GM19238 (cell line): ENCODE results near the gene XCL2.
"Not testable (repeated sequence)": the region's sequence is repeated elsewhere in the genome, so short reads cannot be mapped to it uniquely, and the experiment has no call there.

ENCODE experiments used
- DNase-seq: peaks from one replicate; pipeline ENCODE4 v3.0.0; 2011; ENCODE audit warnings: low spot score; ENCODE audit not compliant: insufficient read length

XCL2 gene

DNA sequence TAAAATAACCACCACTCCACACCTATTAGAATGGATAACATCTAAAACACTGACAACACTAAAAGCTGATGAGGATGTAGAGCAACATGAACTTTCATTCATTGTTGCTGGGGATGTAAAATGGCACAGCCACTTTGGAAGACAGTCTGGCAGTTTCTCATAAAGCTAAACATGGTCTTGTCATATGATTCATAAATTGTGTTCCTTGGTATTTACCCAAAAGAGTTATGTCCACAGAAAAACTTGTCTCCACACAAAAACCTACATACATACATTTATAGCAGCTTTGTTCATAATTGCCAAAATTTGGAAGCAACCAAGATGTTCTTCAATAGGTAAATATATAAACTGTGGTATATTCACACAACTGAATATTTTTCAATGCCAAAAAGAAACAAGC is 16.6 kb upstream of the XCL2 start:
- no peak for DNase-seq

DNA sequence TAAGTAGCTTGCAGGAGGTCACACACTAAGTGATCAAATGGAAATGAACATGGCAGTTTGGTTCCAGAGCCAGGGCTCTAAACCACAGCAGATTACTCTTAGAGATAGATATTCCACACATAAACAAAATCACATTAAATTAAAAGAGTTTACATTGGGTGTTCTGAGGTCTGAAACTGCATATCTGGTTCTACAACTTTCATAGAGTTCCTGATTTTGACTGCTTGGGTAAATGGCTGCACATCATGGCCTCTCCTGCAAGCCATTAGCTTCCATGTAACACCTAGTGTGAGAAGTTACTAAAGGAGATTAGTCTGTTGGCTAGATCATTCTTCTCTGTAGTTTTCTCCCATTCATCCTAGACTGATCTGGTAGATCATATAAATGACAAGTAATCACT is 12.8 kb upstream of the XCL2 start:
- no peak for DNase-seq

DNA sequence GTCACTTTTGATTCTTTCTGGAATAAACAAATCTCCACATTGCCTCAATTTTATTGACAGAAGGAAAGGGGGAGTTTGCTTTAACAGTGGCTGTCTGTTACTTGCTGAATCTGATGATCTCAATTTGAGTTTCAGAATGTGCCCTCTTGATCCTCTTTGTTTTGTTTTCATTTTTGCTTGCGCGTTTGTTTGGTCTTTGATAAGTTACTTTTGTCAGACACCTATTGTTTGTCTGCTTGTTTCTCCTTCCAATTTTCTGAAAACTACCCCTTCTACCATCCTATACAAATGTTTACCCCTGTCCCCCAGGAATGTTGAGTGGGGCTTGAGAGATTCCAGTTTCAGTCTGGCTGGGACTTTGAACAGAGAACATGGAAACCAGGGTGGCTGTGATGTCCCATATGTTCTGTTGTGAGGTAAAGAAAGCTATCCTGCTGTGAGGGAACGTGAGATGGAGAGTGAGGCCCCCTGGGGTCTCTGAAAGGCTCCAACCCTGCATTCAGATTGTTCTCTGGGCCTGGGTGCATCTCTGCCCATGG is 11.8 kb upstream of the XCL2 start:
- DNase-seq = no peak

DNA sequence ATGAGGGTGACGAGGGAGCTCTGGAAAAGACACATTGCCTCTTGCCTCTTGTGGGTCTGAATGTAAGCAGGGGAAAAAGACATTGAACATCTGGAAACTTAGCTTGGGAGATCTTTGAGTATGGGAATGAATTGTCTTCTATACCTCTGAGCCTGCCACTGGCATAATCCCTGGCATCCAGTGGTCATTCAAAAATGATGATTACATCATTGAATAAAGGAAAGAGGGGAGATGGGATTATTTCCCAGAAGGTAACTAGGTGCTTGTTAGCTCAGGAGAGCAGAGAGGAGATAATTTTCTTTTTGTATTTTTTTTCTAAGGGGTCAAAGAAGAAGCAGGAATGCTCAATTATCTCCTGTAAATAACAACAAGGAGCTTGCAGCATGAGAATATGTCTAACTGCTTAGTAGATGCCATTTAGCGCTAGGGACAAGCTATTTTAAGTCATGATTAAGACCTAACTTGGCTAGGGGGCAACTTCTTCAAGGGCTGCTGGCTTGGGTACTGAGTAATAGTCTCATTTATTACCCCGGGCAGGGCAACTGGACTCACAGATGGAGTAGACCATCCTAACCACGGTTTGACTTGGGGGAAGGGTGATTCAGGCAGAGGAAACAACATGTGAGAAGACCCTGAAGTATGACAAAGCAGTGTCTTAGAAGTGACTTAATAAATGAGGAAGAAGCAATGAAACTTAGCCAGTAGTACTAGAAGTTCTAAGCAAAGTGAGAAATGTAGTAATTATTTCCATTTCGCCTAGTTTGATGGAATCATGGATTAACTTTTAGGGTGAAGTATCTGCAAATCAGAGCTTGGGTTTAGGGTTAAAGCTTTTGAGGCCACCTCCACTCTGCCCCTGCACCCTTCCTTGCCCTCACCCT is 11.0 kb upstream of the XCL2 start:
- DNase-seq = no peak

DNA sequence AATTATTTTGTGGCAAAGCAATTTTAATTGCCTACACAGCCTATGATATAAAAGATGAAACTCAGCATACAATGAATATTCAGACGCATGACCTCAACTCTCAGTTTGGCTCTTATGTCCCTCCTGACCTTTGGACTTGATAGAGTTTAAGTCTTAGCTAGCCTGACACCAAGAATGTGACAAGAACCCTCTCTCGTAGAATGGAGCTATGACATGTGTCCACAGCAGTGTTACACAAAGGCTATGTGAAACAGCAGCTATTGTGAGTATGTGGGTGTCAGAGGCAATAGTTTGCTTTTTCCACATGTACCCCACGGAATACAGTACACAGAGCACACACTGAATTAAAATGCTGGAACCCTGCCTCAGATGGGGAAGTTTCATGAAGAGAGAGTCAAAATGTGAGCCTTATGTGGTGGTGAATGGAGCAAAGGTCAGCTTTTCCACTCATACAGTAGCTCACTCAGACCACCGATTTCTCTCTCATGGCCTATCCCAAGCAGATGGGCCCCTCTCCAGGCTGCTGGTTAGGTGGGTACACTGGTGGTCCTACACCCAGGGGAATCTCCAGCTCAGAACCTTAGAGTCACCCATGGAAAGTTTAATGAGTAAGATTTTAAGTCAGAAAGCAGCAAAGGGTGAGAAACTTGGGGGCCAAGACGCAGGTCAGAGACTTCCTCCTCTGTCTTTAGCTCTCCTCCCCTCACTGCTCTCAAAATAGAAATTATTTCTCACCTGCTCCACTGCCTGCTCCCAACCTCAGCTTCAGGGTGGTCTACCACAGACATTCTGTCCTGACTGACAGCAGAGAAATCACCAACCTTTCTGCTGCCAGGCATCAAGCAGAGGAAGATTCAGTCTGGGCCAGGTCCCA is 10.1 kb upstream of the XCL2 start:
- DNase-seq = no peak

DNA sequence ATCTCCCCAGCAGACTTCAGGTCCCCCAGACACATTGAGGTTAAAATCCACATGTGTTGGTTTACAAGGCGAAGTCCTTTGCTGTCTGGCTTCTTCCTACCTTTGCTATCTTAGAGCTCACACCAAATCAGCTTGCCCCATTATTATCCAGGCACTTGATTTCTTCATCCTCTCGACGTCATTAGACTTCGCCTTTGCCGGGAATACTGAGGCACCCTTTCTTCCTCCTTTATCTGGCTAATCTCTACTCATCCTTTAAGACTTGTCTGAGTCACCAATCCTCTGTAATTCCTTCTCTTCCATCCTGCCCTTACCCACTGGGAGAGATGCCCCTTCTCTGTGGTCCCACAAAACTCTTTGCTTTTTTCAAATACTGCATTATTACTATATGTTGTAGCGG is 9.2 kb upstream of the XCL2 start:
- DNase-seq = no peak

DNA sequence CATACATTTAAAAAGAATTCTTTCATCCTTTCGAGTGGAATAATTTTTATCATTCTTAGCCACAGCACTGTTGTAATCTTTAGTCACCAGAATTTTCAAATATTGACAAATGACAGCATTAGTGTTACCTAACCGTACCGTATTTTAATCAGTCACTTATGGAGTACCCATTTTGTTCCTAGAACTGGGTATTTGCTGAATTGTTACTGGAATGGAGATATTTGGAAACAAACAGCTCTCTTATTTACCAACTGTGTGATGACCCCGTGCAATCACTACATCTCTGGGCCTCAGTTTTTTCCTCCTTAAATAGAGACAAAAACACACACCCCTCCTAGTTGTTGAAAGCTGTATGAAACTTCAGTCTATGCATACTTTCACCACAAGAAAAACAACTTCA is 7.9 kb upstream of the XCL2 start:
- DNase-seq = no peak

DNA sequence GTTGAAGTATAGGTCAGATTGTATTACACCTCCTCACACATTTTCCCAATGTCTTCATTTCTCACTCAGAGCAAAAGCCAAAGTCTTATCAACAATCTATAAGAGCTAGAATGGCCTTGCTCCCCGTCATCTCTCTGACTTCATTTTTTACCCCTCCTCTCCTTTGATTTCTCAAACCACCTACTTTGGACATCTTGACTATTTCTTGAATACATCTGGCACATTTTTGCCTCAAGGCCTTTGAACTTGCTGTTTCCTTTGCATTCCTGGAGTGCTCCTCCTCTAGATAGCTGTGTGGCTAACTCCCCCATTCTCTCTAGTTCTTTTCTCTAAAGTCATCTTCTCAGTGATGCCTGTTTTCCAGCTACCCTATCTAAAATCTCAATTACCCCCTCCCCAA is 7.2 kb upstream of the XCL2 start:
- no peak for DNase-seq

DNA sequence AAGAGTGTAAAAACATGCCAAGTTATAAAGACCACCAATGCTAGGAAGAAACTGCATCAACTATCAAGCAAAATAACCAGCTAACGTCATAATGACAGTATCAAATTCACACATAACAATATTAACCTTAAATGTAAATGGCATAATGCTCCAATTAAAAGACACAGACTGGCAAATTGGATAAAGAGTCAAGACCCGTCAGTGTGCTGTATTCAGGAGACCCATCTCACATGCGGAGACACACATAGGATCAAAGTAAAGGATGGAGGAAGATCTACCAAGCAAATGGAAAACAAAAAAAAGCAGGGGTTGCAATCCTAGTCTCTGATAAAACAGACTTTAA is 2.7 kb upstream of the XCL2 start:
- not testable (repeated sequence) for DNase-seq

DNA sequence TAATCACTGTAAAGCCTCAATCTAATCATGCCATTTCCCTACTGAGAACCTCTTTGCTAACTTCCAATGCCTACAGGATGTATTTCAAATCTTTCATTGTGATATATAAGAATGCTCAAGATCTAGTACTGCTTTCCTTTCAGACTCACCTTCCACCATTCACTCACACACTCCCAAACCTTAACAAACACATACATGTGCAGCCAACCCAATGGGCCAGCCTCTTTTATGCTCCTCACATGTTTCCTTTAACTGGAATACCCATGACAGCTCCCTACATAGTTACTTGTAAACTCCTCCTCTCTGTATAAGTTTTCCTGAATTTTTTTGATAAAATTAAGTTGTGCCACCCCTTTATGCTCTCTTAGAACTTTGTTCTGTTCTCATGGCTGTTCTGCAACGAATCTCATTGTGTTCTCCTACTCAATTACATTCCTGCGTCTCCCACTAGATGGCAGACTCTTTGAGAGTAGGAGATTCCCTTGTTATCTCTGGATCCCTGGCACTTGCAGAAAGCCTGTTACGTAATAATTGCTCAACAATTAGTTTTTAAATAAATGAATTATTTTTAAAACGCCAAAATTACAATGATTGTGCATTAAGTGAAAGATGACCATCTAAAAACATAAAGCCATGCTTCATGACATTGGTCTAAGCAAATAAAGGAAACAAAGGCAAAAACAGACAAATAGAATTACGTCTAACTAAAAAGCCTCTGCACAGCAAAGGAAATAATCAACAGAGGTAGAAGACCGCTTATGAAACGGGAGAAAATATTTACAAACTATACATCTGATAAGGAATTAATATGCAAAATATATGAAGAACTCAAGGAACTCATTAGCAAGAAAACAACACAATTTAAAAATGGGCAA is 2.1 kb upstream of the XCL2 start:
- DNase-seq = not testable (repeated sequence)

DNA sequence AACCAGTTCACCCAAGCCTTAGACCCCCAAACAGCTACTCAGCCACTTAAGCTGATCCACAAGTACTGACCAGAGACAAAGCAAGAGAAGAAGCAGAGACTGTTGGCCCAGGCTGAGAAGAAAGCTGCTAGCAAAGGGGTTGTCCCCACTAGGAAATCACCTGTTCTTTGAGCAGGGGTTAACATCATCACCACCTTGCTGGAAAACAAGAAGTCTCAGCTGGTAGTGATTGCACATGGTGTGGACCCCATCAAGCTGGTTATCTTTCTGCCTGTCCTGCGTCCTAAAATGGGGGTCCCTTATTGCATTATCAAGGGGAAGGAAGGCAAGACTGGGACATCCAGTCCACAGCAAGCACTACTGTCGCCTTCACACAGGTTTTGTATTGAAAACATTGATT is 819 bp downstream of the XCL2 start:
- not testable (repeated sequence) for DNase-seq

DNA sequence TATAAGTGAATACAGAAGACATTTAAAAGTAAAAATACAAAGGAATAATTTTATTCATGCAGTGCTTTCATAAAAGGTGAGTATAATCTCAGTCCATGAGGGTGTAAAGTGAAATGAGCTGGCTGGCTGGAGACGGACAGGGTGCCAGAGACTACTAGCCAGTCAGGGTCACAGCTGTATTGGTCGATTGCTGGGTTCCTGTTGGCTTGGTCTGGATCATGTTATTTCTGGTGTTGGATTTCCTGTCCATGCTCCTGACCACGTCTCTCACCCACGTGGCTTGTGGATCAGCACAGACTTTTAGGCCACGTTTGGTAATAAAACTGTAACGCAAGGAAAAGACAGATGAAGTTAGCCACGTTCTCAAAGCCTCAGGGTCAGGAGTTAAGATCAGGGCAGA is 3.0 kb downstream of the XCL2 start:
- not testable (repeated sequence) for DNase-seq

DNA sequence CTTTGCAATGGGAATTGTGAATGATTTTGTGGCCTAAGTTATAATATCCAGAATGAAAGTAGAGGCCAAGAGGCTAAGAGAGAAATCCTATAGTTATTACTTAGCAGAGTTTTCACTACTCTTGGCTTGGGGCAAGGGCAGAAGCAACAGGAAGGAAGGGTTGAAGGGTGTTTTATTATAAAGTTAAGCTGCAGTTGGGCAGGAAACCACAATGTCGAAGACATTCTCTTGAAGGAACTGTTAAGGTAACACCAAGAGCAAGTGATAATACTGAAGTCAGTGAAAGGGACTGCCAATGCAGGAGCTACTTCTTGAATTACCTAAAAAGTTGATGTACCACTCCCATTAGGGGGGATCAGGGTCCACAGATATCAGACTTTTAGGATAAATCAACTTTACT is 8.3 kb downstream of the XCL2 start:
- DNase-seq = peak; percentile 22

DNA sequence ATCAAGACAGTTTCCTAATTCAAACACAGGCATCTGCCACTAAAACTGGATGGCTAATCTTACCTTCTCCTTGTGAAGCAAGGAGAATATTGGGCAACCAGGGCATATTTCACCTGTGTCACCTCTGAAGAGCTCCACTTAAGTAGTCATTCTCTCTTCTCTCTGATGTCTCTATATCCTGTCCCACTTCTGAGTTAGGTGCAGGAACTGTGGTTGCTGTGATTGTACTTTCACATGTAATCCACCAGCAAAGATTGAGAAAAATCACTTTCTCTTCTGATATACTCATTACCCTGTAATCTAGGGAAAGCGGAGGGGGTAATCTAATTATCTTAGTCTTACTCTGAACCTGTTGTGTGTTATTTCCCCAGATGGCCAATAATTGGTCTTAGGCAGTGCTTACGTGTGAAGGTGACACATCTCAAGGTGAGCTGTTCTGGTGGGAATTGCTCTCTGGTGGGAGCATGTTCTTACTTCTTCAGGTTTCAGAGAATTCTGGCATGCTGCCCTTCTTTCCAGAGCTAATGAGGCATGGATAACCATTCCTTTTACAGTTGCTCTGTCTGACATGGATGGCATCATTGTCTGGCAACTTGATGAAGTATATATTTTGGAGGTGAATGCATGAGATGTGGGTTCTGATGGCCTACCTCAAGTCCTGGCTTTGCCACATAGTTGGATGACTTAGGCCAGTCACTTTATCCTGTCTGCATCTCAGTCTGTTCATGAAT is 12.0 kb downstream of the XCL2 start:
- no peak for DNase-seq

DNA sequence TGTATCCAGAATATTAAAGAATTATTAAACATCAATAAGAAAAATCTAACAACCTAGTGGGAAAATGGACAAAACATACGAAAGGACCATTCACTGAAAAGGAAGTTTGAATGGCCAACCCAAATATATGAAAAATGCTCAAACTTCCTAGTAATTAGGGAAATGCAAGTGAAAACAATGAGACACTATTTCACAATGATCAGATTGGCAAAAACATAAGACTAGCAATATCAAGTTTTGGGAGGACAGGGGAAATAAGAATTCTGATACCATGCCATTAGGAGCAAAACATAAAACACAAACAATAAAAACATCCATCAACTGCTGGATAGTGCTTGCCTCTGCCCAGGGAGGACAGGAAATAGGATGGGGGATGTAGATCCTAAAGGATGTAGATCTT is 14.3 kb downstream of the XCL2 start:
- DNase-seq = no peak

DNA sequence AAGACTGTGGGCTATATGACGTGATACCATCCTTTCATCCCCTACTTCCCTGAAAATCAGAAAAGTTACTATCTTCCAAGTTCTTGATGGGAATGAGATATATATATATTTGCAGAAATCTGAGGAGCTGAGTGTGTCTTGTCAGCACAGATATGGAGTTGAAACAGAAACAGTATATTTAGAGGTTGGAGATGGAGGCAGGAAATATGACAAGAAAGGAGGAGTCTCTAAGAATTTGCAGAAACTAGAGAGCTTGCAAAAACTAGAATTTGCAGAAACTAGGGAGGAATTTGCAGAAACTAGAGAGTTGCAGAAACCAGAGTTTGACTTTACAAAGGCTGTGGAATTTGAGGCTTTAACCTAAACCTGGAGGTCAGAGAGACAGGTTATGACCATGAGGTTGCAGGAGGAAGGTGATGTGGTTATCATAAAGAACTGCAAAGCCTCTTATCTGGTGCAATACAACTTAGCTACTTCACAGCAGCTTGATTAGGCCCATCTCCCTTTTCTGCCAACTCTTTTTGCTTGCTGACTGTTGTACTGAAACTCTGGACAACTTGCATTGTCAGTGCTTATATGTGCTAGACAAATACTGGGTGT is 22.3 kb downstream of the XCL2 start:
- DNase-seq = no peak

DNA sequence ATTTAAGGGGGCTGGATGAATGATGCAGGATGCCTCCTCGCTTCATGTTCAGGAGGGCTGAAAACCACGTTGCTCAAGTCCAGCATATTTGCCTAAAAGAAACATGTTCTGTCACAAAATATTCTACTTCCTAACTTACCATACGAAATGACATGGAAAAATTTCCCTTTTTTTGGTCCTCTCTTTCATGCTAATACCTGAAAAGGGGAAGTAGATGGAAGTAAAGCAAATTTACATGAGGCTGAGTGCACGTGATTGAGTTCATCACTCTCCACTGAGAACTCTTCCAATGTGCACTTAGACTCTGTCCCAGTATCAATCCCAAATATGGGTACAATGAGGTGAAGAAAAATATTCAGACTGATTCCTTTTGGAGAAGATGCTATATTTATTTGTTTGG is 23.0 kb downstream of the XCL2 start:
- no peak for DNase-seq

DNA sequence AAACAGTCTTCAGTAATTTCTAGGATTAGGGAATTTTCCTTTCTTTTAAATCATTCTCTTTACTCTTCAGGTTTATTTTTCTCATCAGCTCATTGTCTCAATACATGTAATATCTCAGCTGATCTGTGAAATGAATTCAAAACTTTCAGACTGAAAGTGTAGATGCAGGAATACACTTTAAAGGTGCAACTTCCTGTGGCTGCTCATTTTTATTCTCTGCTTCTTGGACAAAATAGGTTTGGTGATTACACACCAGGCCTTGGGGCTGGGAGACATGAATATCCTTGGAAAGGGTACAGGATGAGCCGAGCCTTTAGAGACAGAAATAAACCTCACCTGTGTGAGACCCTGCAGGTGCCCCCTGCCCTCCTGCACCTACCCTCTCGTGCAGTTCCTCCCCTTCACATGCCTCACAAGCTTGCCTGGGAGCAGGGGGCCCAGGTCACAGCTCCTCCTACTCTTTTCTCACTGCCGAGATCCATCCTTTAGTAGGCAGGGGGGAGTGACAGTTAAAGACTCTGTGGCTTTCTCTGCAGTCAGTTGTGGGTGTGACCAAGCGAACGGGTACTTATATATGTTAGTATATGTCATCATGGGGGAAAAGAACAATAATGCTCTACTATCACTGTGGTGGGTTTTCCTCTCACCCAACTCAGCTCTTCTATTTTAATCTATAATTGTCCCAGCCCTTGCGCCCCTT is 23.6 kb downstream of the XCL2 start:
- DNase-seq = no peak

DNA sequence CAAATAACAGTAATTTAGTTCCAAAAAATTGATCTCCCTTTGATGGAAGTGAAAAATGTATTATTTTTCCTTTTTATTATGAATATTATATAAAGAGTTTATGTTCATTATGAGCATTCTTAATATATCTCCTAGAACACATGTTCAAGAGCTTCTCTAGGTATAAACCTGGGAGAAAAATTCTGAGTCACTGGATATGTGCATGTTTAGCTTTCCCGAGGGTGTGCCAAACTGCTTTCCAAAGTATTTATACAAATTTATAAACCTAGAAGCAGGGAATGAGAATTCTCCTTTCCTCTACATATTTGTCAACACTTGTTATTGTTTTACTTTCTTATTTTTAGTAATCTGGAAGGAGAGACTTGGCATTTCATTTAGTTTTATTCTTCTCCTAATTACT is 25.0 kb downstream of the XCL2 start:
- DNase-seq = no peak

DNA sequence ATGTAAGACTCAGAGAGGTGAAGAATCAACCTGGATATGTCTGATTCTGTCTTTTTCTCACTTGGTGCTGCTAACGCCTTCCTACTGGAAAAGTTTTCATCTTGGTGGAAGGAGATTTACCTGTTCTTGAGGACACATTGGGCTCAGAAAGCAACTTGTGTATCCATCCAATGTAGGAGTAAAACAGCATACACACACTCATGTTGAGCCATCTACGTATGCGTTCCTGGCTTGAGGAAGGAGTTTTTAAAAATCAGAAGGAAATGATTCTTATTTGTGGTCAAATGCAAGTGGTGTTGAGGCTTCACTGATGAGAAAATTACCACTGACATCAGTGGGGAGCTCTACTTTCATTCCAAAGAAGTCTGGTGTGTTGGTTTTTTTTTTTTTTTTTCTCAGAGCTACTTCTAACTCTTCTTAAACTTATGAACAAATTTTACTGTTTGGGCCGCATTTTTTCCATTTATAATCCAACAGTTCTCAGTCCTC is 25.6 kb downstream of the XCL2 start:
- DNase-seq = no peak
